LNCAP (cell line): ENCODE results near the gene PLAC1.

Experiments used
- CTCF ChIP-seq: fragments of 450-650 bp; IDR thresholded peaks from 2 replicates; pipeline ENCODE4 v1.5.1; 2017; ENCODE audit warnings: mild to moderate bottlenecking

PLAC1 gene

GRCh38 chrX:134631426-134632346 lies 26.6 kb downstream of the PLAC1 start:
- no peak for TF ChIP-seq CTCF

DNA sequence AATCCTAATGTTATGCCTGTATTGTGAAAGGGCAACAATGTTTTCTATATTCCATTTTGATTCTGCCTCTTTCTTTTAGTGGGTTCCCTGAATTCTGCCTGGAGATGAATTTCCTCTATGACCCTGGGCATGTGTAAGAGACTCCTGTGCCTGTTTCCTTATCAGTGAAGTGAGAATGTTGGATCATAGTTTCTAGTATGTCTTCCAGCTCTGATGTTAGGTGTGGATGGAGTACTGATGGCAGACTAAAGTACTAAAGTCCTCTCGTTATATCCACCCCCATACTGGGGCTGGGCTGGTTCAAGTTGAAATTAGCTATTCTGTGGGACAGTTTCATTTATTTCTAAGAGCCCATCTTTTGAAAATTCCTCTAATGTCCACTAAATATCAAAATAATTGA lies 29.6 kb downstream of the PLAC1 start:
- TF ChIP-seq CTCF, result no peak

DNA sequence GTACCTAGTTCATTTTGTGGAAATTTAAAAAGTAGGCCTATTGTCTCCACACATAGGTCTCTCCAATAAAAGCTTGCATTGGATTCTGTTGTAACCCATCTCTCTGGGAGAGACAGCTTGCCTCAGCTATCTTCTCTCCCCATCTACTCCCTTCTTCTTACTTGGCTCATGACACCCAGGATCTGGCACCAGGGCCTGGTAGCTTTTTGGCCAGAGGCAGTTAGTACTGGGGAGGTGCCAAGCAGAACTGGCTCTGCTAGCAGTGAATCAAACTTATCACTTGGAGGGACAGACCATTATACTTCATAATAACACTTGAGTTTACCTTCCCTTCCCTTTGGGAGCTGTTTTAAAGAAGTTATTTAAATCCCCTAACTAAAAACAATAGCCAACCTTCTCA lies 31.8 kb downstream of the PLAC1 start:
- TF ChIP-seq CTCF, result no peak

- TF ChIP-seq CTCF, result no peak
These were observed 33.0 kb downstream of the PLAC1 start for GRCh38 chrX:134625315-134625718.

- no peak for TF ChIP-seq CTCF
These were observed 34.2 kb downstream of the PLAC1 start for GRCh38 chrX:134624046-134624430.

DNA sequence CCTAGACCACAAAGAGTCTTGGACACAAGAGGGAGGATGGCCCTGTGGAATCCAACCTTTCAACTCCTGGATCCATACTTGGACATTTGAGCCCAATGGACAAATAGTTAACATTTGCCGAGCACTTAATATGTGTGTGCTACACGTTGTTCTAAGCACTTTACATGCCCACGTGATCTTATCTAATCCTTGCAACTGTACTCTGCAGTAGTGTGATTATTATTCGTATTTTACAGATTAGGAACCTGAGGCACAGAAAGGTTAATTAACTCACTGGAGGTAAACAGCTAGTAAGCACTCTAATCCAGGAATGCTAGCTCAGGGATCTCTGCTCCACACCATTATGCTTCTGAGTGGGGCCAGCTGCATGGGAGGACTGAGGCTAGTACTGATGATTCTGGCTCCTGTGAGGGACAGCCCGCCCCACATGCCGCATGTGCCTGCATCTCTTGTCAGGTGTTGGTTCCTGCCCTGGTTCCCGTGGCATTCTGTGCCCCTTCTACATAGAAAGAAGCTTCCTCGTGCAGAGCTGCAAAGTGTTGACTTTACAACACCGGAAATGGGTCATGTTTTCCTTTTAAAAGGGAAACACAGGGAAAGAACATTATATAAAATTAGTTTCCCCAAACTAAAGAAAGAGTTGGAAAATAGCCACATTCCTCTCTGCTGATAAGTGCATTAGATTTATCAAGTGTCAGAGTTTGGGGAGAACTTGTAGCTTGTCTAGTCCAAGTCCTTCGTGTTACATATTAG lies 34.8 kb downstream of the PLAC1 start:
- no peak for TF ChIP-seq CTCF

DNA sequence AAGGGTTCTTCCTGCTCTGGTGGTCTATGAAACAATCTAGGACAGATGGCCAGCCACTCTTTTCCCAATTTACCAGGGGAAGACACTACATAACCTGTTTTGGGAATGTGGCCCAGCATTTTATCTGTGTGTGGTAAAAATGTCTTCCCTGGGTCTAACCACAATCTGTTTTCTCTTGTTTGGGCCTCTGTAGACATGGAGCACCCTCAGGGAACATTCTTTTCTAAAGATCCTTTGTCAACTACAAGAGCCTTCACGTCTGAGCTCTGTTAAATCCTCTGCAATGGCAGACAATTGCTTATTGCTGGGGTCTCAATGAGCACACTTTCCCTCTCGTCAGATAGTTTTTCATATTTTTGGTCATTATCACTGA lies 35.5 kb downstream of the PLAC1 start:
- no peak for TF ChIP-seq CTCF
